A549 (cell line): ENCODE measurements around the gene PARP6. TPM values are rescaled to one million over a fixed set of nuclear protein-coding genes. Genes with fewer than 3 reads are reported as not detected.

Experiments used
- ATAC-seq, 2 experiments: fragments of 200-7000 bp in 1 of 2; fragments of >200 bp in 1 of 2; cut with Nextera tagmentation in 1 of 2; cut with Tn5 transposase in 1 of 2; 3 replicates each; pipeline versions ENCODE4 v1.8.0 to v1.9.1; 2018 to 2020; ENCODE audit warnings: mild to moderate bottlenecking in 1 of 2, moderate library complexity in 1 of 2
- CTCF ChIA-PET: fragments of 300-600 bp; sonication (Branson Sonifier 250); formaldehyde crosslinking; extraction: SDS; loops from one replicate; lab custom pipeline; 2021; ENCODE audit warnings: antibody characterized with exemption, inconsistent platforms; lab: Yijun Ruan, JAX
- POLR2A ChIA-PET: fragments of 350-600 bp; formaldehyde crosslinking; extraction: SDS; loops from one replicate; lab custom pipeline; 2021; ENCODE audit warnings: antibody characterized with exemption, inconsistent platforms; lab: Yijun Ruan, JAX
- DNase-seq, 2 experiments: peaks; one replicate each; pipeline versions ENCODE4 v3.0.0 to v3.0.0-alpha.2; 2011 to 2016; ENCODE audit warnings: low read depth in 1 of 2, low spot score in 1 of 2
- FAIRE-seq: peaks from 2 replicates; lab custom pipeline; 2011; peaks lifted over from hg19 to GRCh38; lab: Jason Lieb, UNC
- H3K27ac ChIP-seq, 2 experiments: fragments of >200 bp; sonication (Bioruptor Twin); formaldehyde crosslinking; 3 replicates each; pipeline ENCODE4 v1.5.1; 2016 to 2017
- H3K4me1 ChIP-seq: fragments of >200 bp; sonication (Bioruptor Twin); formaldehyde crosslinking; 3 replicates; pipeline ENCODE4 v1.6.1; 2016
- H3K4me2 ChIP-seq: fragments of >200 bp; sonication (Bioruptor Twin); formaldehyde crosslinking; 3 replicates; pipeline ENCODE4 v1.6.1; 2016
- H3K4me3 ChIP-seq: fragments of >200 bp; sonication (Bioruptor Twin); formaldehyde crosslinking; 3 replicates; pipeline ENCODE4 v1.5.1; 2016
- H3K9me3 ChIP-seq: fragments of >200 bp; sonication (Bioruptor Twin); formaldehyde crosslinking; 3 replicates; pipeline ENCODE4 v1.6.1; 2016
- CBX2 ChIP-seq: fragments of 200-600 bp; sonication (generic); IDR thresholded peaks from 2 replicates; pipeline ENCODE4 v1.6.1; 2016; ENCODE audit warnings: low read depth, mild to moderate bottlenecking, borderline replicate concordance
- CHD4 ChIP-seq: fragments of 200-600 bp; sonication (generic); IDR thresholded peaks from 2 replicates; pipeline ENCODE4 v1.6.1; 2016; ENCODE audit warnings: antibody characterized with exemption, mild to moderate bottlenecking, borderline replicate concordance
- EHF ChIP-seq: fragments of 250-450 bp; sonication (Bioruptor Pico); IDR thresholded peaks from 2 replicates; pipeline ENCODE4 v1.5.0; 2020; ENCODE audit warnings: mild to moderate bottlenecking
- ESRRA ChIP-seq: fragments of 150-350 bp; IDR thresholded peaks from 2 replicates; pipeline ENCODE4 v1.6.1; 2014; ENCODE audit warnings: mild to moderate bottlenecking, low read length, borderline replicate concordance
- FOSL2 ChIP-seq, 2 experiments: fragments of 450-650 bp in 1 of 2; fragments of >200 bp in 1 of 2; sonication (Bioruptor Twin) in 1 of 2; formaldehyde crosslinking; IDR thresholded peaks; 2 replicates each; pipeline versions ENCODE4 v1.5.0 to v1.6.1; 2016 to 2020; ENCODE audit warnings: mild to moderate bottlenecking in 1 of 2, moderate library complexity in 1 of 2
- FOXS1 ChIP-seq: fragments of 250-450 bp; sonication (Bioruptor Pico); IDR thresholded peaks from 2 replicates; pipeline ENCODE4 v1.5.0; 2020; ENCODE audit warnings: mild to moderate bottlenecking, moderate library complexity
- HDAC2 ChIP-seq: fragments of 200-600 bp; sonication (generic); IDR thresholded peaks from 2 replicates; pipeline ENCODE4 v1.6.1; 2016
- HEYL ChIP-seq: fragments of 250-450 bp; sonication (Bioruptor Pico); IDR thresholded peaks from 2 replicates; pipeline ENCODE4 v1.8.0; 2021; ENCODE audit warnings: mild to moderate bottlenecking, moderate library complexity
- KDM5A ChIP-seq: fragments of 200-600 bp; sonication (generic); IDR thresholded peaks from 2 replicates; pipeline ENCODE4 v1.6.1; 2016; ENCODE audit warnings: antibody characterized with exemption, mild to moderate bottlenecking
- MYC ChIP-seq: IDR thresholded peaks from 2 replicates; pipeline ENCODE4 v1.6.1; 2012; ENCODE audit warnings: mild to moderate bottlenecking, inconsistent platforms, low read length, improper control_type of control experiment, borderline replicate concordance
- NPAS2 ChIP-seq: fragments of 250-450 bp; sonication (Bioruptor Pico); IDR thresholded peaks from 2 replicates; pipeline ENCODE4 v1.8.0; 2022; ENCODE audit warnings: mild to moderate bottlenecking, moderate library complexity, borderline replicate concordance
- RAD21 ChIP-seq, 2 experiments: fragments of >200 bp in 1 of 2; sonication (Bioruptor Twin) in 1 of 2; formaldehyde crosslinking in 1 of 2; IDR thresholded peaks in 1 of 2; conservative IDR thresholded peaks in 1 of 2; 2 replicates in 1 of 2; 3 replicates in 1 of 2; pipeline ENCODE4 v1.6.1; 2012 to 2018; ENCODE audit warnings: inconsistent platforms in 1 of 2
- REST ChIP-seq: fragments of 200-600 bp; sonication (generic); IDR thresholded peaks from 2 replicates; pipeline ENCODE4 v1.6.1; 2016; ENCODE audit warnings: antibody characterized with exemption, mild to moderate bottlenecking, moderate library complexity
- RNF2 ChIP-seq: fragments of 200-600 bp; sonication (generic); IDR thresholded peaks from 2 replicates; pipeline ENCODE4 v1.6.1; 2016; ENCODE audit warnings: low read depth, mild to moderate bottlenecking, antibody characterized with exemption, moderate library complexity, borderline replicate concordance
- SMC3 ChIP-seq: fragments of >200 bp; sonication (Bioruptor Twin); formaldehyde crosslinking; IDR thresholded peaks from 3 replicates; pipeline ENCODE4 v1.6.1; 2018; ENCODE audit warnings: inconsistent platforms
- ZSCAN20 ChIP-seq: fragments of 250-450 bp; sonication (Bioruptor Pico); IDR thresholded peaks from 2 replicates; pipeline ENCODE4 v1.8.0; 2022; ENCODE audit warnings: mild to moderate bottlenecking, moderate library complexity
- WGBS: methylation state at CpG from one replicate; pipeline ENCODE4 v1.1.6; 2017; ENCODE audit errors: missing lambda C conversion rate; 5-methylcytosine and 5-hydroxymethylcytosine counted together
- polyA plus RNA-seq, 4 experiments: library from polyadenylated mRNA; depleted of rRNA in 3 of 4; stranded (reverse); fragments of >200 nt; fragmentation: RNase III in 1 of 4; extraction: RNeasy Plus Mini Kit Qiagen cat#74134 plus additional on column Dnase treatment in 1 of 4; gene quantifications; 2 replicates in 3 of 4; 3 replicates in 1 of 4; pipeline ENCODE4 v1.2.3, GENCODE V29; 2011 to 2017

PARP6 gene
- polyA plus RNA-seq, 2 of the 4 experiments (the other 2 are of a cell fraction) = 78.0 to 167 TPM

DNA sequence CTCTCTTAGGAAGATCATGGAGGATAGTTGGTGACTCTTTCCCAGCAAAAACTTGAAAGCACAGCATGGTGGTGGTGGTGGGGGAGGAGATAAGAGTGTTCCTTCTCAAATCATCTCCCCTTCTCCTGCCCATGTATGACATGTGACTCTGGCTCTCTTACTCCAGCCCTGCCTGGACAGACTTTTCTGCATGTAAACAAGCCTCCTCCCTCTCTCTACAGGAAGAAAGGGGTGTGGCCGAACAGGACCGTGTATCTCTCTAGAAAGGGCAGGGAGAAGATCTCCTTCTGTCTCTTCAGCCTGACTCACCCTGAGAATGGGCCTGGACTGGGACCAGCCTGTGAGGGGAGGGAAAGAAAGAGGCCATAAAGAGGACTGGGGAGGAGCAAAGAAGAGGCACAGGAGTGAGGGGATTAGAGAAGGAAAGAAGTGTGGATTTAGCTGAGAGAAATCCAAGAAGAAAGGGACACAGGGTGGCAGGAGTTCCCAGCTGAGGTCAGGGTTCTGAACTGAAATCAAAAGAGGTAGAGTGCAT lies 46.1 kb upstream of the PARP6 start:
- ChIA-PET POLR2A (no interaction called here), CTCF (interaction anchor here (0.9 to 1.3 kb wide), 4 partner anchors 8 to 352 kb away, joined by 3 read pairs; no protein-coding TSS in a partner anchor)
- Histone ChIP-seq H3K27ac (no peak overlapping the region), H3K4me1 (no peaks in the 10 kb centered on the region), H3K4me3 (no peak overlapping the region), H3K4me2 (no peak overlapping the region), H3K9me3 (peaks cover 3% of the 10 kb centered on the region; the same call in 2 of the 3 replicates)
- no peak for FAIRE-seq
- TF ChIP-seq HDAC2 (no peak), CHD4 (no peak), MYC (no peak), FOXS1 (CRISPR knock-in tag) (no peak), SMC3 (no peak), RNF2 (no peak), CBX2 (no peak), NPAS2 (CRISPR knock-in tag) (no peak), REST (no peak), HEYL (no peak)
- no peak for ATAC-seq
- WGBS = 8% methylated on average over 2 of the region's 2 CpGs
- DNase-seq = peak in 1 of 2 experiments; percentile 11

DNA sequence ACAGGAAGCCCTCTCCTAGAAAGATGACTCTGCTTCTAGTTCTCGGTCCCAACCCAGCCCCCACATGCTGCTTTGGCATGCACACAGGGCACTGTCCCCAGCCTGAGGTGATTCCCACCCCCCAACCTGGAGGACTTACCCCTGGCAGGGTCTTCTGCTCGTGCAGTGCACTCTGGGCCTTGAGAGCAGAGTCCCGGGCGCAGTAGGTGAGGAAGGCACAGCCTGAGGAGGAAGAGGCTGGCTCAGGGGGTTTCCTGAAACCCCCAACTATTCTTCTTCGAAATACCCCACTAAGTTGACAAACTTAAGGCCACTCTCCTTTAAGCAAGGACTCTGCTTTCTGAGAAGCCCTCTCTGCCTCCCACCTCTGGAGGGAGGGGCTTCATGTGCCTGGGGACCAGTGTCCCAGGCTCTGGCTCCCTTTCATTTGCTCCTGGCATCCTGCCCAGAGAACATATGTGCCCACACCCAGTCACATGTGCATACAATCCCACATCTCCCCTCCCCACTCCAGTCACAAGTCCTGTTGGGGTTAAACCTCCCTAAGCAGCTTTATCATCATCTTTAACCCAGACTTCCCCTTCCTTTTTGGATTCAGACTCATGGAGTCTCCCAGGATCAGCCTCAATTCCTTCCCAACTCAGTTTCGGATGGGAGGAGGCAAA lies 43.5 kb upstream of the PARP6 start:
- H3K9me3 ChIP-seq = no peaks in the 10 kb centered on the region
- H3K4me1 ChIP-seq = no peaks in the 10 kb centered on the region
- FAIRE-seq = no peak
- TF ChIP-seq RNF2 (no peak), RAD21 (conservative IDR thresholded peaks at IDR 0.05 in 1 of 2, IDR thresholded peaks at IDR 0.05 in 1 of 2) (no peak), CHD4 (no peak), ESRRA (no peak), ZSCAN20 (CRISPR knock-in tag) (no peak), KDM5A (no peak)
- TF ChIP-seq, all 56 proteins: peak for 0
- CTCF ChIA-PET = interaction anchor here (2.3 to 4.4 kb wide), 2 partner anchors 10 to 24 kb away, joined by 11 to 39 read pairs; no protein-coding TSS in a partner anchor
- ATAC-seq (no peak), DNase-seq (no peak)
- 6% methylated on average over 6 of the region's 6 CpGs for WGBS
- Histone ChIP-seq H3K4me3 (no peak overlapping the region), H3K4me2 (no peak overlapping the region), H3K27ac (no peak overlapping the region)
- POLR2A ChIA-PET = no interaction called here

DNA sequence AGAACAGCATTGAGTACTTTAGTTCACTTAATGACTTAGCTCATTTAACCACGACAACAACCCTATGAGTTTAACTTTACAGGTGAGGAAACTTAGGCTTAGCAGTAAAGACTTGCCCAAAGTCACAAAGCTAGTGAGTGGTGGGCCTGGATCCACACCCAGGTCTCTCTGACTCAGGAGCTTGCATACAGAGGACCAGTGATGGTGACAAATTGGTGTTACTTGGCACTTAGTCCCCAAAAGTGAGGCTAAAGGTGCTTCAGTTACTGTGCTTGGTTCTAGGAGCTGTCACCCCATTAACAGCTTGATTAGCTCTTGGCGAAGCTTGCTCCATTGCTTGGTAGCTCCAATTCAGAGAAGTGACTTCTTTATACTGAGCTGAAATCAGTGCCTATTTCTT lies 41.5 kb upstream of the PARP6 start:
- TF ChIP-seq FOSL2 (IDR thresholded peaks at IDR 0.05) (no peak), FOSL2 (CRISPR knock-in tag; IDR thresholded peaks at IDR 0.05) (no peak), EHF (no peak)
- CTCF ChIA-PET = interaction anchor here (1.0 to 4.4 kb wide), 18 partner anchors 8 to 272 kb away, joined by 3 to 39 read pairs (median 8); no protein-coding TSS in a partner anchor
- FAIRE-seq (peak; percentile 43), ATAC-seq (no peak), DNase-seq (no peak)
- 37% methylated on average over 2 of the region's 2 CpGs for WGBS
- Histone ChIP-seq H3K4me1 (no peaks in the 10 kb centered on the region), H3K4me2 (no peak overlapping the region), H3K27ac (no peak overlapping the region), H3K9me3 (no peaks in the 10 kb centered on the region), H3K4me3 (no peak overlapping the region)
- POLR2A ChIA-PET = interaction anchor here (1.3 kb wide), 1 partner anchor 18 kb away, joined by 3 read pairs; no protein-coding TSS in a partner anchor
